Epithelial cell of esophagus (primary cell): Measurements from ENCODE around the gene SMAD7.
A peak's percentile ranks its signal among the peaks of the same experiment; 100 is the strongest.

ENCODE experiments used
- DNase-seq: peaks from one replicate; pipeline ENCODE4 v3.0.0; 2010; ENCODE audit warnings: low read depth
- H3K4me3 ChIP-seq: 2 replicates; pipeline ENCODE4 v1.5.1; 2011; ENCODE audit warnings: mild to moderate bottlenecking, low read length, control low read depth
- TF ChIP-seq, protein P1 (sequence below): IDR thresholded peaks from 2 replicates; pipeline ENCODE4 v1.5.1; 2011; ENCODE audit warnings: low read depth, mild to moderate bottlenecking, low read length, control low read depth, inconsistent platforms; ENCODE audit not compliant: insufficient read depth; ENCODE audit errors: missing control alignments

Gene SMAD7

DNA sequence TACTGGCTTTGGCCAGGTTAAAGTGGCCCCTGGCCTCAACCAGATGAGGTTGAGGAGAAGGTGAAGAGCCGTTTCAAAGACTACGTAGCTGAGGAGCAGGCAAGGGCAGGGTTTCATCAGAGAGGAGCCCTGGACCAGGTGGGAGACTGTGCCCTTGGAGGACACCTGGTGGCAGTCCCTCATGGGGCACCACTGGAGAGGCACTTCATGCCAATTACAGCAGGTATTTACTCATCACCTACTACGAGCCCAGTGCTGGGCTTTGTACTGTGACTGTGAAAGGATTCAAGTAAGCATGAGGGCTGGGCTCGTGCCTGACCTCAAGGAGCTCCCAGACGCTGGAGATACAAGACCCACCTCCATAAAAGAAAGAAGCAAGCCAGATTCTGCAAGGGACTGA is 37.6 kb downstream of the SMAD7 start:
- TF ChIP-seq, protein P1, sequence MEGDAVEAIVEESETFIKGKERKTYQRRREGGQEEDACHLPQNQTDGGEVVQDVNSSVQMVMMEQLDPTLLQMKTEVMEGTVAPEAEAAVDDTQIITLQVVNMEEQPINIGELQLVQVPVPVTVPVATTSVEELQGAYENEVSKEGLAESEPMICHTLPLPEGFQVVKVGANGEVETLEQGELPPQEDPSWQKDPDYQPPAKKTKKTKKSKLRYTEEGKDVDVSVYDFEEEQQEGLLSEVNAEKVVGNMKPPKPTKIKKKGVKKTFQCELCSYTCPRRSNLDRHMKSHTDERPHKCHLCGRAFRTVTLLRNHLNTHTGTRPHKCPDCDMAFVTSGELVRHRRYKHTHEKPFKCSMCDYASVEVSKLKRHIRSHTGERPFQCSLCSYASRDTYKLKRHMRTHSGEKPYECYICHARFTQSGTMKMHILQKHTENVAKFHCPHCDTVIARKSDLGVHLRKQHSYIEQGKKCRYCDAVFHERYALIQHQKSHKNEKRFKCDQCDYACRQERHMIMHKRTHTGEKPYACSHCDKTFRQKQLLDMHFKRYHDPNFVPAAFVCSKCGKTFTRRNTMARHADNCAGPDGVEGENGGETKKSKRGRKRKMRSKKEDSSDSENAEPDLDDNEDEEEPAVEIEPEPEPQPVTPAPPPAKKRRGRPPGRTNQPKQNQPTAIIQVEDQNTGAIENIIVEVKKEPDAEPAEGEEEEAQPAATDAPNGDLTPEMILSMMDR: peak; percentile 16
- peak; percentile 41 for DNase-seq
- H3K4me3 ChIP-seq: no peak overlapping the region

GRCh38 chr18:48910972-48911545 is 39.7 kb downstream of the SMAD7 start:
- no peak overlapping the region for H3K4me3 ChIP-seq
- no peak for DNase-seq
- TF ChIP-seq, protein P1: no peak

- no peak overlapping the region for H3K4me3 ChIP-seq
- no peak for DNase-seq
- TF ChIP-seq, protein P1: no peak
Observed at GRCh38 chr18:48909721-48910120, 41.0 kb downstream of the SMAD7 start.

GRCh38 chr18:48908916-48909315 is 41.8 kb downstream of the SMAD7 start:
- no peak for DNase-seq
- no peak overlapping the region for H3K4me3 ChIP-seq
- TF ChIP-seq, protein P1: no peak

DNA sequence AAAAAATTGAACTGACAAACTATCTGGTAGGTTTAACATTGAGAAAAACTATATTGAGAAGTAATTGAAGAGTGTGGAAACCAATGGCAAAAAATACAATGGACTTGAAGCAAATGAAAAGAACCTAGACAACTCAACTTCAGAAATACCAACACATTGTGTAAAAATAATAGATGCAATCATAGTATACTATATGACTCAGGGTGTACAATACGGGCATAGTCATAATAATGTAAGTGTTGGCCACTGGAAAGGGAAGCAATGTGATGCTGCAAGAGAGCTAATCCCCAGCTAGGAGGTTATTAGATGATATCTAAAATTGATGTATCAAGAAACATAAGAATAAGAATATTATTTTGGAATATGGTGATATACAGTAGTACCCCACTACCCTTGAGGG is 45.3 kb downstream of the SMAD7 start:
- no peak overlapping the region for H3K4me3 ChIP-seq
- TF ChIP-seq, protein P1: no peak
- DNase-seq: peak; percentile 70

GRCh38 chr18:48904847-48905394 is 45.8 kb downstream of the SMAD7 start:
- DNase-seq: no peak
- TF ChIP-seq, protein P1: no peak
- no peak overlapping the region for H3K4me3 ChIP-seq

GRCh38 chr18:48904091-48904490 is 46.7 kb downstream of the SMAD7 start:
- H3K4me3 ChIP-seq: no peak overlapping the region
- no peak for DNase-seq
- TF ChIP-seq, protein P1: no peak
